Right atrium auricular region (tissue), 2 donors: ENCODE results near the gene KIF1B. TPM values are rescaled to one million over a fixed set of nuclear protein-coding genes. Genes with fewer than 3 reads are reported as not detected.
"Not testable (repeated sequence)": the region's sequence is repeated elsewhere in the genome, so short reads cannot be mapped to it uniquely, and the experiment has no call there.

Experiments
- DNase-seq: peaks from one replicate; pipeline ENCODE4 v3.0.0-alpha.2; 2019; ENCODE audit warnings: low spot score
- H3K27ac ChIP-seq, 2 donors: fragments of 200-600 bp; sonication (generic); 1 replicate in 1 of 2; 2 replicates in 1 of 2; pipeline ENCODE4 v1.5.1; 2016 to 2019
- H3K27me3 ChIP-seq, 2 donors: fragments of 200-600 bp; sonication (generic); one replicate each; pipeline versions ENCODE4 v1.5.1 to v1.6.0; 2017 to 2019
- H3K36me3 ChIP-seq: fragments of 200-600 bp; sonication (generic); one replicate; pipeline ENCODE4 v1.5.1; 2016
- H3K4me1 ChIP-seq, 2 donors: fragments of 200-600 bp; sonication (generic); one replicate each; pipeline versions ENCODE4 v1.5.1 to v1.6.0; 2017 to 2019
- H3K4me3 ChIP-seq, 2 donors: fragments of 200-600 bp; sonication (generic); 1 replicate in 1 of 2; 2 replicates in 1 of 2; pipeline ENCODE4 v1.5.1; 2017 to 2019; ENCODE audit warnings: mild to moderate bottlenecking in 1 of 2, moderate library complexity in 1 of 2
- H3K9me3 ChIP-seq, 2 donors: fragments of 200-600 bp; sonication (generic); one replicate each; pipeline ENCODE4 v1.5.1; 2019
- CTCF ChIP-seq, 2 donors: fragments of 200-600 bp; sonication (generic); IDR thresholded peaks; one replicate each; pipeline ENCODE4 v1.5.1; 2019; ENCODE audit warnings: antibody characterized with exemption in 2 of 2
- total RNA-seq, 2 donors: library from RNA; depleted of rRNA; stranded (reverse); fragments of >200 nt; gene quantifications; one replicate each; pipeline ENCODE4 v1.1.0, GENCODE V29; 2016

The KIF1B gene
- total RNA-seq, 2 donors from 2014 or later, result 55.7 to 63.9 TPM

DNA sequence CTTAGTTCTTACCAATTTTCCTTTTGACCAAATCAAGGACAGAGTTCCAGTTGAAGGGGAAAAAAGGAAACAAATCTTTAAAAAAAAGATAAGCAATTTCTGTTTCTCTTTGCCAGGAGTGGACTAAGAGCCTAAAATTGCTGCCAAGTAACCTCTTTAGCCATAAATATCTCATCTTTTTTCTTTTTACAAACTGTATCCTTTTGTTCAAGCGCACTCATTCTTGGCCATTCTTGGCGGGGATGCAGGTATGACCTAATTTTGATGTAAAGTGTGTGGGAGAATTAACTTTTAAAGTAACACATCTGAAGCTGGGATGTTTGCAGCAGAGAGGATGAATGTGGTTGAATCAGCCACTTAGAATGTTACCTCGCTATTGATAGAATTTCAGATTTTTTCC is 13.4 kb upstream of the KIF1B start:
- no peaks in the 10 kb centered on the region for H3K27me3 ChIP-seq
- H3K27ac ChIP-seq, result no peak overlapping the region

GRCh38 chr1:10200620-10201019 is 9.8 kb upstream of the KIF1B start:
- no peaks in the 10 kb centered on the region for H3K27me3 ChIP-seq
- TF ChIP-seq CTCF (IDR thresholded peaks at IDR 0.05), result no peak
- no peaks in the 10 kb centered on the region for H3K36me3 ChIP-seq
- no peak for DNase-seq
- H3K27ac ChIP-seq, result no peak overlapping the region
- H3K9me3 ChIP-seq, result no peaks in the 10 kb centered on the region
- H3K4me1 ChIP-seq, result no peaks in the 10 kb centered on the region
- no peak overlapping the region for H3K4me3 ChIP-seq

More for the DNA sequence above, 13.4 kb upstream of the KIF1B start:
- H3K4me3 ChIP-seq, result no peak overlapping the region
- no peak for DNase-seq
- H3K4me1 ChIP-seq, result no peaks in the 10 kb centered on the region
- no peak for TF ChIP-seq CTCF (IDR thresholded peaks at IDR 0.05)
- no peaks in the 10 kb centered on the region for H3K36me3 ChIP-seq
- no peaks in the 10 kb centered on the region for H3K9me3 ChIP-seq

DNA sequence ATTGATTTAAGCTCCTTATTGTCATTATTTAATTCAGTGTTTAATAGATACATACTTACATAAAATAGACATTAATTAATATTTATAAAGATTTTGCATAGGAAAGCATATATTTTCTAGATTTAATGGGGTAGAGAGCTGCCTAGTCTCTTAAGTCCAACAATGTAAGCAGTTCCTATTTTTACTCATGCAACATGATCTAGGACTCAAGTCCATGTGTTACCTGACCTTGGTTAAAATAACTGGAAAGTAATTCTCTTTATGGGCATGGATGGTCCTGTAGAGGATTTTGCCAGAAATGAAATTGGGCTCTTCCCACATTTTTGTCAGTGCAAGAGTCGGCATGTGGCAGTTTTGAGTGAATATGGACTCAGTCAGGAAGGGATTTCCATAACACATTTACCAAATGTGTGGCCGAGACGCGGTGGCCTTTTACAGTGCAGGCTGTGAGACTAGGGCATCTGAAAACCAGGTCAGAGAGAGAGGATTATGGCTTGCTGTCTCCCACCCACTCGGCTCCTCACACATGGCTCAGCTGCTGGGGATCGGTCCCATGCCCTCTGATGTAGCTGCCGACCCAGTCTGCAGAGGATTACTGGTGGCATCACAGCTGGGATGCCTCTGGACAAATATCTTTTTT is 6.2 kb upstream of the KIF1B start:
- no peak overlapping the region for H3K27ac ChIP-seq
- no peak for TF ChIP-seq CTCF (IDR thresholded peaks at IDR 0.05)
- no peaks in the 10 kb centered on the region for H3K9me3 ChIP-seq
- H3K36me3 ChIP-seq, result no peaks in the 10 kb centered on the region
- H3K4me1 ChIP-seq, result no peaks in the 10 kb centered on the region
- no peak overlapping the region for H3K4me3 ChIP-seq
- DNase-seq, result no peak
- no peaks in the 10 kb centered on the region for H3K27me3 ChIP-seq

- H3K36me3 ChIP-seq, DNase-seq, H3K4me3 ChIP-seq, H3K4me1 ChIP-seq, H3K9me3 ChIP-seq, H3K27me3 ChIP-seq, H3K27ac ChIP-seq: not testable (repeated sequence)
Observed at GRCh38 chr1:10205206-10205605, 5.2 kb upstream of the KIF1B start.

DNA sequence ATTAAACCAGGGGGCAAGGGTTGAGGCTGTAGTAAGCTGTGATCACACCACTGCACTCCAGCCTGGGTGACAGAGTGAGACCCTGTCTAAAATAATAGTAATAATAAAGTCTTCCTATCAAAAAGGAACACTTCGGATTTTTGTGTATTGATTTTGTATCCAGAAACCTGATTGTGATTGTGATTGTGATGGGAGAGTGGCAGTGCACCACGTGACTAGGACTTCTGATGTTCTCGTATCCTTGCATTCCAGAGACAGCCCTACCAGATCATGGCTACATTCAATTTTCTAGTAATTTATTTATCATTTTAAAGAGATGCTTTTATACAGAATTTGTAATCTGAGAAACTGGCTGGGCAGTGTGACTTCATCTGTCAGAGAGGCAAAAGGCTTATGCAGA is 2.6 kb upstream of the KIF1B start:
- Histone ChIP-seq H3K4me3 (no peak overlapping the region), H3K36me3 (no peaks in the 10 kb centered on the region), H3K4me1 (peaks cover 0 to 13% of the 10 kb centered on the region in 2 donors), H3K27ac (no peak overlapping the region), H3K27me3 (no peaks in the 10 kb centered on the region), H3K9me3 (no peaks in the 10 kb centered on the region)
- no peak for TF ChIP-seq CTCF (IDR thresholded peaks at IDR 0.05)
- no peak for DNase-seq

- H3K36me3 ChIP-seq, result no peaks in the 10 kb centered on the region
- peaks cover 0 to 20% of the 10 kb centered on the region in 2 donors for H3K4me1 ChIP-seq
- H3K9me3 ChIP-seq, result no peaks in the 10 kb centered on the region
- no peak overlapping the region for H3K27ac ChIP-seq
- H3K27me3 ChIP-seq, result no peaks in the 10 kb centered on the region
- TF ChIP-seq CTCF (IDR thresholded peaks at IDR 0.05), result no peak
- H3K4me3 ChIP-seq, result no peak overlapping the region
- DNase-seq, result no peak
Observed at GRCh38 chr1:10208537-10208936, 1.8 kb upstream of the KIF1B start.
